HG03175 (cell line): ENCODE data around the gene CYTH4.
A peak's percentile ranks its signal among the peaks of the same experiment; 100 is the strongest.
"Not testable (repeated sequence)": the region's sequence is repeated elsewhere in the genome, so short reads cannot be mapped to it uniquely, and the experiment has no call there.

Experiments used
- ATAC-seq: cut with Tn5 transposase; IDR thresholded peaks from one replicate; pipeline ENCODE4 v1.9.1; 2021; ENCODE audit warnings: mild to moderate bottlenecking, moderate library complexity; ENCODE audit not compliant: unreplicated experiment

Gene CYTH4

DNA sequence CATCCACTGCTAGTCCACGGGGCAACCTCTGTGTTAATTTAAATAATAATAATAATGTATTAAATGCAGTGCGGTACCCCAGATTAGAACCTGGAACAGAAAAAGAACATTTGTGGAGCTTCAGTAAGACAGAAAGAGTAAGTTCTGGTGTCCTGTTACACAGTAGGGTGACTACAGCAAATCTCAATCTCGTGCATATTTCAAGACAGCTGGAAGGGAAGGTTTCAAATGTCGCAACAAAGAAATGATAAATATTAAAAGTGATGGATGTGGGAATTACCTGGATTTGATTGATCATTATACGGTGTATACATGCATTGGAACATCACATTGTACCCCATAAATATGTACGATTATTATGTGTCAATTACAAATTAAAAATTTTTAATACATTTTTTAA, 36.6 kb upstream of the CYTH4 start:
- no peak for ATAC-seq

GRCh38 chr22:37248251-37248650, 34.1 kb upstream of the CYTH4 start:
- no peak for ATAC-seq

GRCh38 chr22:37249986-37250385, 32.3 kb upstream of the CYTH4 start:
- ATAC-seq, result no peak

GRCh38 chr22:37251836-37252235, 30.5 kb upstream of the CYTH4 start:
- ATAC-seq, result not testable (repeated sequence)

DNA sequence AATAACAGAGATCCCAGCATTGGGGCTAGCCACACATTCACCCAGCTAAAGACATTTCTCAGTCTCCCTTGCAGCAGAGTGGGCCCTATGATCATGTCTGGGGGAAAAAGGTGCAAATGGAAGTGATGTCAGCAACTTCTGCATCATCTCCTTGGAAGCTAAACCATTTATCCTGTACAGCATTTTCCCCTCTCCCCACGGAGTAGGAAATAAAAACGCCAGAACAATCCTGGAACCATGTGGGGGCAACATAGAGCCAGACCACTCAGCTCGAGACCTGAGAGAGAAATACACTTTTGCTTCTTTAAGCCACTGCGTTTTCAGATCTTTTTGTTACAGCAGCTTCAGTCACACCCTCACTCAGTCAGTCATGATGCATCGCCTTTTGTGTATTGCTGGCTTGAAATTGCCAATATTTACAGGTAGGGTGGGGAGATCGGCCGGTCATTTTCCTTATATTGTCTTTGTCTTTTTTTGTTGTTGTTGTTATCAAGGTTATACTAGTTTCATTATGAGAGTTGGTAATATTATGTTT, 29.1 kb upstream of the CYTH4 start:
- no peak for ATAC-seq

DNA sequence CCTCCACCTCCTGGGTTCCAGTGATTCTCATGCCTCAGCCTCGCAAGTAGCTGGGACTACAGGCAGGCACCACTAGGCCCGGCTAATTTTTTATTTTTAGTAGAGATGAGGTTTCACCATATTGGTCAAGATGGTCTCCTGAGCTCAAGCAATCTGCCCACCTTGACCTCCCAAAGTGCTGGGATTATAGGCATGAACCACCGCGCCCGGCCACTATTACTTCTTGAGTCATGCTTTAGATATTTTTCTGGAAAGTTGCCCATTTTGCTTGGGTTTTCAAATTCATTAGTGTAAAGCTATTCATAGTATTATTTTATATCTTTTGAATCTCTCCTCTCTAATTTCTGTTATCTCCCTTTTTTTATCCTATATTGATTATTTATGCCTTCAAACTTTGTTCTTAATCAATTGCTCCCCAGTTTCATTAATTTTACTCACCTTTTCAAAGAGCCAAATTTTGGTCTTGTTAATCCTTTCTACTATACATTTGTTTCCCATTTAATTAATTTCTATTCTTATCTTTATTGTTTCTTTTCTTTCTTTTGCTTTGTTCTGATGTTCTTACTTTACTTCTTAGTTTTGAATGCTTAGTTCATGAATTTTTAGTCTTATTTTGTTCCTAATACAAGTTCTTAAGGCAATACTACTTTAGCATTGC, 28.0 kb upstream of the CYTH4 start:
- no peak for ATAC-seq

GRCh38 chr22:37254867-37255233, 27.5 kb upstream of the CYTH4 start:
- no peak for ATAC-seq

DNA sequence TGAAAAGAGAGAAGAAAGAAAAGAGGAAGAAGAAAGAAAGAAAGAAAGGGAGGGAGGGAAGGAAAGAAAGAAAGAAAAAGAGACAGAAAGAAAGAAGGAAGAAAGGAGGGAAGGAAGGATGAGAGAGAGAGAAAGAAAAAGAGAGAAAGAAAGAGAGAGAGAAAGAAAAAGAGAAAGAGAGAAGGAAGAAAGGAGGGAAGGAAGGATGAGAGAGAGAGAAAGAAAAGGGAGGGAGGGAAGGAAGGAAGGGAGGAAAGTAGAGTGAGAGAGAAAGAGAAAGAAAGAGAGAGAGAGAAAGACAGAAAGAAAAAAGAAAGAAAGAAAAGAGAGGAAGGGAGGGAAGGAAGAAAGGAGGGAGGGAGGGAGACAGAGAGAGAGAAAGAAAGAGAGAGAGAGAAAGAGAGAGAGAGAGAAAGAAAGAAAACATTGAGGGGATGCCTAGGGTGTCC, 26.7 kb upstream of the CYTH4 start:
- no peak for ATAC-seq

- no peak for ATAC-seq
These were observed 26.1 kb upstream of the CYTH4 start for GRCh38 chr22:37256075-37256726.

DNA sequence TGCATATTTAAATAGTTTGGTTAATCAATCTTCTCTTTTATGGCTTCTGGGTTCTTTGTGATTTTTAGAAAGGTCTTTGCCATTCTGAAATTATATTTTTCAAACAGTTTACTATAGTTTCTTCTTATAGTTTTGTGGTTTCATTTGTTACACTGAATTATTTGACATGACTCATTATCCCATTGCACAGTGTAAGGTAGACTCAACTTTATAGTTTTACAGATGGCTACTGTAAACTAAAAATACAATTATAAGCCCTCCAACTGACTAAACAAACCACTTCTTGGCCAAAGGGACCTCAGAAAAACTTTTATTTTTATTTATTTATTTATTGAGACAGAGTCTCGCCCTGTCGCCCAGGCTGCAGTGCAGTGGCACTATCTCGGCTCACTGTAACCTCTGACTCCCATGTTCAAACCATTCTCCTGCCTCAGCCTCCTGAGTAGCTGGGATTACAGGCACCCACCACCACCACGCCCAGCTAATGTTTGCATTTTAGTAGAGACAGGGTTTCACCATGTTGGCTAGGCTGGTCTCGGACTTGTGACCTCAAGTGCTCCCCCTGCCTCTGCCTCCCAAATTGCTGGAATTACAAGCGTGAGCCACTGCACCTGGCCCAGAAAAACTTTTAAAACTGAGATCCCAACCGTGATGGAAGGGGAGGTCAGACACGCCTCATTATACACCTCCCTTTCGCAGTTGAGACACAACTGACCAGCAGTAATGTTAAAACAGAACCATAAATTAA, 24.1 kb upstream of the CYTH4 start:
- no peak for ATAC-seq

DNA sequence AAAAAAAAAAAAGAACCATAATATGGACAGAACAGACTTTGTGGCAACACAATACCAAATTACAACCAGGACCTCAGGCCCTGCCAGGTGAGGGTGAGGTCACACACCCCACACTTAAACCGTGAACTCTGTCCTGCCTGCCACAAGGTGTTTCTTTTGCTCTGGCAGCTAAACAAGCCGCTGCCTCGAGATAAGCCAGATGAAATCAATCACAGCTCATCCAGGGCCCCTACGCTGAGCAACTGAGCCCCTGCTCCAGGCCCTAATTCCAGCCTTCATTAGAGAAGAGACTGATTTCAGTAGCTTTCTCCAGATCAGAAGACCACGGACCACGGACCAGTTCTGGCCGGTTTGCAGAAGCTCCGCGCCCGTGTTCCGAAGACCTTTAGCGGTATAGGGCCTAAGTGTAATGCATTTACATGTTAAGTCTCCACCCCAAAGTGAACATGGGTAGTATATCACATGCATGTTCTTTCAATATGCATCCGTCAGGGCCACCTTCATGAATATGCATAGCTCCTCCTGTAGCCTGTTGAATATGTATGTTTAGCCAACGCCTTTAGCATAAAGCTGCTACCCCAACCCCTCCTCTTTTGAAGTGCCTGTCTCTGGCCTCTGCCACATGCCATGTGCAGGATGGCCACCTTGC, 23.4 kb upstream of the CYTH4 start:
- no peak for ATAC-seq

DNA sequence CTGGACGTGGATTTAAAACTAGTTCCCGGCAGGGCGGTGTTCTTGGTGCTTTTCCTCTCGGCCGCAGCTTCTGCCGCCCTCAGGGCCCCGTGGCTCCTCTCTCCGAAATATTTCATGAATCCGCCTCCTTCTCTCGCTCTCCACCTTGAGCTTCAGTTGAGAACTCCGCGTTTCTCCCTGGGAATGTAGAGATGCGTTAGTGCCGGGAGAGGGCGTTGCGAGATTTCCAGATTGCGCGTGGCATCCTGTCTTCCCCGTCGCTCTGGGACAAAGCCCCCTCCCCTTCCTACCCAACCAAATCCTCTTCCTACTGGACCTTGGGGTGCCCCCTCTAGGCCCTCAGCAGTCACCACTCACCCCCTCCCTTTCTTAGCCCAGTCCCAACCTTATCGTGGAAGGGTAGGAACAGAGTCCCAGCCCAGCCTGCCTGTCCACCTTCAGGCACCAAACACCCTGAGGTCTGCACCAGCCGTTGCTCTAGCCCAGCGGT, 22.7 kb upstream of the CYTH4 start:
- no peak for ATAC-seq

DNA sequence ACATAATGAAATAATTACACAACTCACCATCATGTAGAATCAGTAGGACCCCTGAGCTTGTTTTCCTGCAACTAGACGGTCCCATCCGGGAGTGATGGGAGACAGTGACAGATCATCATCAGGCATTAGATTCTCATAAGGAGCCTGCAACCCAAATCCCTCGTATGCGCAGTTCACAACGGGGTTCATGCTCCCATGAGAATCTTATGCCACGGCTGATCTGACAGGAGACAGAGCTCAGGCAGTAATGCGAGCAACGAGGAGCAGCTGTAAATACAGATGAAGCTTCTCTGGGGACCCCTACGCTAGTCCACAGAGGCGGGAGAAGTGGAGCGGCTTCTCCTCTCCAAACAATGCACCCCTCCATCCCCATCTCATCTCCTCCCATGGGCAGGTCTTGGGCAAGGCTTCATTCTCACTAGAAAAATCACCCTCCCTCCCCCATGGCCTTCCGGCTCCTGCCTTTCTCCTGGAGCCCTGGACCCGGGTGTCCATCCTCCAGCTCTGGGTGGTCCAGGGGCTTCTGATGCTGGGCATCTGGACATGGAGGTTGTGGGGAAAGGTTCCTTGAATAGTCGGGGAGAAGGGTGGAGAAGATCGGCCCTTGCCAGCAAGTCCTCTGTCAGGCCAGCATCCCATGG, 22.0 kb upstream of the CYTH4 start:
- ATAC-seq, result no peak

GRCh38 chr22:37260901-37261336, 21.4 kb upstream of the CYTH4 start:
- no peak for ATAC-seq

GRCh38 chr22:37262346-37262745, 20.0 kb upstream of the CYTH4 start:
- ATAC-seq, result no peak

DNA sequence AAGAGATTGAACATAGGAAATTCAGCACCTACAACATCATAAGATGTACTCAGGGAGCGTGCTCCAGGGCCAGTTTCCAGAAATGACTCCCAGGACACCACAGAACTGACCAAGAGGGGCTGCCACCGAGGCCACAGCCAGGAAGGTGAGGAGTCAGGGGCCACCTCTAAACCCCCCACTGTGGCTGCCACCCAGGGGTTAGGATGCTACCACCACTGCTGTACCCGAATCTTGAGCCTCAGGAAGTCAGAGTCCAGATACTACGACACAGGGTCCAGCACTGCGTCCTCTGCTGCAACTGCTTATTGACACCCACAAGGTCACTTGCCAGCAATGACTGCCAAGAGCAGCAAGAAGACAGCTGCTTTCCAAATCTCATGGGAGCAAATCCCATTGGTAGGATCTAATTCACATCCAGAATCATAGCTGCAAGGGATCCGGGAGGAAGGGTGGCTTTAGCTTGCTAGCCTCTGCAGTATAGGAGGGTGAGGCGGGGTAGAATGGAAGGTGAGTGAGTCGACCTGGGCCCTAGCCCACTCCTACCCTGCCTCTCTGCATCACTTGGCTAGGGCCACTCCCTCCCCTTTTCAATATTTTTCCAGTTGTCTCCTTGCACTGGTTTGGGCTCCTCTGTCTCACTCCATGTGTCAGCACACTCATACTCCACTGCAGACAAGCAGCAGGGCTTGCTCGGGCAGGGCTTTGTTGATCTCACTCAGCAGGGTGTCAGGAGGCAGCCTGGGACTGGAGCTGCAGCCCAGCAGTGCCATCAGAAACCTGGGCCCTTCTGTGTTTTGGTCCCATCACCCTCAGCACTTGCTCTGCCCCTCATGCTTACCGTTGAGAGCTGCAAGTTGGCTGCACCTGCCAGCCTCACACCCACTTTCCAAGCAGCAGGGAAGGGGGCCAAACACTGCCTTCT, 18.1 kb upstream of the CYTH4 start:
- no peak for ATAC-seq

GRCh38 chr22:37266581-37267134, 15.7 kb upstream of the CYTH4 start:
- no peak for ATAC-seq

DNA sequence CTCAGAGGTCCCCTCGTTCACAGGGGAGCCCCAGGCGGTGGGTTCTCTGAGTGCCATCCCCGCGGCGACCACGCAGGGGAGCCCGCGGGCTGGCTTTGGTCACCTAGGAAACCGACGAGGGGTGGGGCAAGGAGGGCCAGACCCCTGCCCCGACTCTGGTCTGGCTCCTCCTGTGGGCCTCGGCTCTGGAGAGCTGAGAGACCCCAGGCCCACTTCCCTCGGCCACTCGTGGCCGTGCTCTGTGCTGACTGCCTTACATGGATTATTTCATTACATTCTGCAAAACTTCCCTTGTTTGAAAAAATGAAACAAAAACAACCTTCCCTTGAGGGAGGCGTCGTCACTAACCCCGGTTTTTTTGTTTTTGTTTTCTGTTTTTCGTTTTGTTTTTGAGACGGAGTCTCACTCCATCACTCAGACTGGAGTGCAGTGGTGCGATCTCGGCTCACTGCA, 15.1 kb upstream of the CYTH4 start:
- ATAC-seq, result peak; percentile 88
